AG04449 (cell line): ENCODE results near the gene KDM5A.

Experiments
- CTCF ChIA-PET: fragments of 350-600 bp; formaldehyde crosslinking; extraction: SDS; loops from one replicate; lab custom pipeline; 2021; ENCODE audit warnings: antibody characterized with exemption; lab: Yijun Ruan, JAX
- POLR2A ChIA-PET: fragments of 400-600, 350-600 bp; formaldehyde crosslinking; extraction: SDS; loops from one replicate; lab custom pipeline; 2020; ENCODE audit warnings: antibody characterized with exemption, inconsistent platforms; lab: Yijun Ruan, JAX
- DNase-seq: peaks from one replicate; pipeline ENCODE4 v3.0.0-alpha.2; 2010; ENCODE audit warnings: low read depth, low spot score
- H3K4me3 ChIP-seq: 2 replicates; pipeline ENCODE4 v1.5.1; 2011; ENCODE audit warnings: low read depth, mild to moderate bottlenecking, control low read depth, low read length
- TF ChIP-seq, protein P1 (sequence below): IDR thresholded peaks from one replicate; pipeline ENCODE4 v1.5.1; 2011; ENCODE audit warnings: mild to moderate bottlenecking, moderate library complexity, low read length, control low read depth, inconsistent platforms; ENCODE audit not compliant: insufficient read depth; ENCODE audit errors: missing control alignments

Gene KDM5A

DNA sequence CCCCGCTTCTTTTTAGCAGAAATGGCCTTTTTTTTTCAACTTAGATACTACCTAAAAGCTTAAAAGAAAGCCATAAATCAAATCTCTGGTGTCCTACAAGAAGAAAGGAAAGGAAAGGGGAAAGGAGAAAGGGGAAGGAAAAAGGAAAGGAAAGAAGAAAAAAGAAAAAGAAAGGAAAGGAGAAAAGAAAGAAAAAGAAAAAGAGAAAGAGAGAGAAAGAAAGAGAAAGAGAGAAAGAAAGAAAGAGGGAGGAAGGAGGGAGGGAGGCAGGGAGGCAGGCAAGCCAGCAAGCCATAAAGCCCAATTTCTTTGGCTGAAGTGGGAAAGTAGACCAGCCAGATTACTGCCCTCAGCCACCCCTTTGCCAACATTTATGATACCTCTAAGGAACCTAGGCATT lies 94.0 kb downstream of the KDM5A start:
- no peak overlapping the region for H3K4me3 ChIP-seq
- no peak for DNase-seq
- ChIA-PET POLR2A (no interaction called here), CTCF (interaction anchor here (1.4 kb wide), 1 partner anchor 26 kb away, joined by 3 read pairs; no protein-coding TSS in a partner anchor)
- TF ChIP-seq, protein P1, sequence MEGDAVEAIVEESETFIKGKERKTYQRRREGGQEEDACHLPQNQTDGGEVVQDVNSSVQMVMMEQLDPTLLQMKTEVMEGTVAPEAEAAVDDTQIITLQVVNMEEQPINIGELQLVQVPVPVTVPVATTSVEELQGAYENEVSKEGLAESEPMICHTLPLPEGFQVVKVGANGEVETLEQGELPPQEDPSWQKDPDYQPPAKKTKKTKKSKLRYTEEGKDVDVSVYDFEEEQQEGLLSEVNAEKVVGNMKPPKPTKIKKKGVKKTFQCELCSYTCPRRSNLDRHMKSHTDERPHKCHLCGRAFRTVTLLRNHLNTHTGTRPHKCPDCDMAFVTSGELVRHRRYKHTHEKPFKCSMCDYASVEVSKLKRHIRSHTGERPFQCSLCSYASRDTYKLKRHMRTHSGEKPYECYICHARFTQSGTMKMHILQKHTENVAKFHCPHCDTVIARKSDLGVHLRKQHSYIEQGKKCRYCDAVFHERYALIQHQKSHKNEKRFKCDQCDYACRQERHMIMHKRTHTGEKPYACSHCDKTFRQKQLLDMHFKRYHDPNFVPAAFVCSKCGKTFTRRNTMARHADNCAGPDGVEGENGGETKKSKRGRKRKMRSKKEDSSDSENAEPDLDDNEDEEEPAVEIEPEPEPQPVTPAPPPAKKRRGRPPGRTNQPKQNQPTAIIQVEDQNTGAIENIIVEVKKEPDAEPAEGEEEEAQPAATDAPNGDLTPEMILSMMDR: no peak

DNA sequence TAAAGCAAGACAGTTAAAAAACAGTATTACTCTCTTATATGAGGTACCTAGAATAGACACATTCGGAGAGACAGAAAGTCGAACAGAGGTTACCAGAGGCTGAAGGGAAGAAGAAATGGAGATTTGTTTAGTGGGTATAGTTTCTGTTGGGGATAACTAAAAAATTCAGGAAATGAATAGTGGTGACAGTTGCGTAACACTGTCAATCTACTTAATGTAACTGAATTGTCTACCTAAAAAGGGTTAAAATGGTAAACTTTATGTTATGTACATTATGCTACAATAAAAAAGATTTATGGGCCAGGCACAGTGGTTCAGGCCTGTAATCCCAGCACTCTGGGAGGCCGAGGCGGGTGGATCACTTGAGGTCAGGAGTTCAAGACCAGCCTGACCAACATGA lies 95.9 kb downstream of the KDM5A start:
- DNase-seq: no peak
- CTCF ChIA-PET: no interaction called here
- POLR2A ChIA-PET: no interaction called here
- H3K4me3 ChIP-seq: no peak overlapping the region
- TF ChIP-seq, protein P1: no peak

DNA sequence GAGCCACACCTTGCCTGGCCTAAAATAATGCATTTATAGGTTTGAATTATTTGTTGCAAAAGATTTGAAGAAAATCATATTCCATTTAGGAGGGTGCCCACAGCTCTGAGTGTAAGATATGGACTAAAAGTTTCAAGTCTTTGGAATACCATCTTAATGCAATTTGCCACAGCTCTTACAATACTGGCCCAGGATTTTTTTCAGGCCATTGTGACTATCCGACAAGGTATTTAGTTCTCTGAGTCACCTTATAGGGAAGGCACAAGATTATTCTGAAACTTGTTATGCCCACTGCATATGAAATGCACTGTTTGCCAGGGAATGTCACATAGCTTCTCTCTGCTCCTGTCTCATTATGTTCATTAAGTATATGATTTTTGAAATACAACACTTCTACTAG lies 96.9 kb downstream of the KDM5A start:
- ChIA-PET CTCF (no interaction called here), POLR2A (no interaction called here)
- DNase-seq: no peak
- no peak overlapping the region for H3K4me3 ChIP-seq
- TF ChIP-seq, protein P1: no peak

DNA sequence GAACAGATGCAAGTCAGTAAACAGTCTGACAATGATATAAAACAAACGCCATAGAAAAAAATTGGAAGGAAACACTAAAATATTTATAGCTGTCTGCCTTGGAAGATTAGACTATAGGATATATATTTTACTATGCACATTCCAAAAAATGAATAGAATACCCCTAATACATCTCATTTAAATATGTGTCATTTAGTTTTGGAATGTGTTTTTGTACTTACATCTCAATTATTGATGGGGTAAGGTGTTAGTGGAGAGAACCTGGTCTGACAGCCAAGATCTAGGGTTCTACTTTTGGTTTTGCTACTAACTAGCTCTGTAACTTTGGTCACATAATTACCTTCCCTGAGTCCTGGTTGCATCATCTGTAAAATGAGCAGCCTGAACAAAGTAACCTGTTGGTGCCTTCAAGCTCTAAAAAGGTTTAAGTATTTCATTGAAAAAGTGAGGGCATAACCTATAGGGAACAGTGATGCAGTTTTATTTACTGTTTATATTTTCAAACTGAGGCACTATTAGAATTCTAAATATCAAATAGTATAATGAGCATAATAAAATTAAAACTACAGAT lies 97.9 kb downstream of the KDM5A start:
- TF ChIP-seq, protein P1: no peak

DNA sequence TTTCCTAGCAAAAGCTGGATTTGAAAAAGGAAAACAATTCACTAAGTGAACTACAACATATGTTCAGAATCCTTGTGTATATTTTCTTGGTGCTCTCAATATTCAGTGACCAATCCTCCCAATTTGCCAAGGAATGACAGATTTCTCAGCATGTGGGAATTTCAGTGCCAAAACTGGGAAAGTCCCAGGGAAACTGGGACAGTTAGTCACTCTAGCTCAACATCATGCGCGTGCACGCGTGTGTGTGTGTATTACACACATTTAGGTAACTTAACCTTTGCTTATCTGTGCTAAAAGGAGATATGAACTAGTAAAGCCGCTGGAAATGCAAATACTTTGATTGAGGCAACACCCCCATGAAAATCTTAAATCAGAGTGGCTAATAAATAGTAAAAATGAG lies 100.4 kb downstream of the KDM5A start:
- H3K4me3 ChIP-seq: no peak overlapping the region
- TF ChIP-seq, protein P1: no peak
- ChIA-PET CTCF (no interaction called here), POLR2A (no interaction called here)
- DNase-seq: peak; percentile 26

More for the DNA sequence above, 97.9 kb downstream of the KDM5A start:
- POLR2A ChIA-PET: no interaction called here
- DNase-seq: no peak
- H3K4me3 ChIP-seq: no peak overlapping the region
- CTCF ChIA-PET: no interaction called here

DNA sequence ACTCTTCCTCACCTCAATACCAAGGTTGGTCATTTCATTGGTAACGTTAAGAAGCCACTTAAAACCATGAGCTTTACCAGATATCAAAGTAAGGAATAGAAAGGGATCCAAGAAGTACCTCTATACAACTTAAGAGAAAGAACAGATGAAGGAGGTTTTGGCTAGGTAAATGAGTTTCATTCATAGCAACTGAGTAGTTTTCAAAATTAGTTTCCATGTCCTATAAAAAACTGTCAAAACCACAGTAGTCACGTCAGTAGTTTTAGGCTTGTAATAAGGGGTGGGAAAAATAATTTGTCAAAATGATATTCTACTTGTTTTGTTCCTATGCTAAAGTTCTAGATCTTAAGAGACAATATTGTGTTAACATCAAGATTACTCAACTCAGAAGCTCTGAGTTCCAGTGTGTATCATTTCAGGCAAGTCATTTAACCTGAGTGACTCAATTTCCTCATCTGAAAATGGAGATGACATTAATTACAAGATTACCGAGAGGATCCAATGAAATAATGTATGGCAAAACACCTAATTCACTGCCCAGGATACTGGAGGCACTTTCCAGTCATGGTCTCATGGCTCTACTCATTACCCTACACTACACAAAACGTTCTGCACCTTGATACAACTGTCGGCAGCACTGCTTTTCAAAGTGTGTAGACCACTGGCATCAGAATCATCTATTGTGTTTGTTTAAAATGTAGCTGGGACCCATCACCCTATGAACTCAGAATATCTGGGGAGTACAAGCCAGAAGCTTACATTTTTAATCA lies 102.4 kb downstream of the KDM5A start:
- CTCF ChIA-PET: no interaction called here
- H3K4me3 ChIP-seq: no peak overlapping the region
- POLR2A ChIA-PET: no interaction called here
- DNase-seq: no peak
- TF ChIP-seq, protein P1: no peak
